Lung (tissue), 12 donors: ENCODE results near the gene CD14. TPM values are rescaled to one million over a fixed set of nuclear protein-coding genes. Genes with fewer than 3 reads are reported as not detected.

Experiments
- ATAC-seq: fragments of 200-7000 bp; cut with Tn5 transposase; one replicate; pipeline ENCODE4 v1.9.1; 2020; ENCODE audit warnings: moderate number of reproducible peaks; ENCODE audit not compliant: insufficient read depth, low FRiP score
- DNase-seq, 3 donors: peaks; one replicate each; pipeline ENCODE4 v3.0.0-alpha.2; 2013 to 2017
- H3K27ac ChIP-seq, 2 donors: one replicate each; pipeline ENCODE4 v1.5.1; 2013; ENCODE audit warnings: mild to moderate bottlenecking in 2 of 2, moderate library complexity in 2 of 2, control low read depth in 1 of 2, inconsistent platforms in 1 of 2, low read depth in 1 of 2, low read length in 1 of 2
- H3K27me3 ChIP-seq, 3 donors: one replicate each; pipeline ENCODE4 v1.5.1; 2013; ENCODE audit warnings: low read length in 2 of 3; ENCODE audit not compliant: control insufficient read depth in 3 of 3, insufficient read depth in 3 of 3
- H3K36me3 ChIP-seq, 4 donors: one replicate each; pipeline ENCODE4 v1.5.1; 2013; ENCODE audit warnings: low read length in 4 of 4, mild to moderate bottlenecking in 1 of 4, moderate library complexity in 1 of 4; ENCODE audit not compliant: control insufficient read depth in 4 of 4, insufficient read depth in 4 of 4
- H3K4me1 ChIP-seq, 5 donors: one replicate each; pipeline ENCODE4 v1.5.1; 2013; ENCODE audit warnings: low read length in 5 of 5, mild to moderate bottlenecking in 2 of 5, moderate library complexity in 1 of 5; ENCODE audit not compliant: control insufficient read depth in 5 of 5, insufficient read depth in 5 of 5
- H3K4me3 ChIP-seq: one replicate; pipeline ENCODE4 v1.5.1; 2013; ENCODE audit warnings: mild to moderate bottlenecking, control low read depth, moderate library complexity
- H3K9ac ChIP-seq, 2 donors: one replicate each; pipeline ENCODE4 v1.5.1; 2013; ENCODE audit warnings: low read length in 2 of 2, control low read depth in 1 of 2; ENCODE audit not compliant: insufficient read depth in 1 of 2
- H3K9me3 ChIP-seq, 4 donors: one replicate each; pipeline ENCODE4 v1.5.1; 2013; ENCODE audit warnings: low read length in 3 of 4, mild to moderate bottlenecking in 1 of 4, moderate library complexity in 1 of 4; ENCODE audit not compliant: control insufficient read depth in 4 of 4, insufficient read depth in 3 of 4
- WGBS, 2 donors: extraction: QIAGEN DNeasy Blood & Tissue Kit; methylation state at CpG; one replicate each; pipeline ENCODE4 v1.1.7; 2013; 5-methylcytosine and 5-hydroxymethylcytosine counted together
- polyA plus RNA-seq, 2 donors: library from polyadenylated mRNA; stranded (reverse); fragments of 200-250 nt; gene quantifications; one replicate each; pipeline ENCODE4 v1.2.1, GENCODE V29; 2013
- total RNA-seq, 2 donors: library from RNA; depleted of rRNA in 1 of 2; stranded (reverse); fragments of >200 nt in 1 of 2; gene quantifications; one replicate each; pipeline ENCODE4 v1.2.1, GENCODE V29; 2014 to 2021
- TF ChIP-seq, protein P1 (sequence below): IDR thresholded peaks from 2 replicates; pipeline ENCODE4 v1.5.1; 2012; ENCODE audit warnings: mild to moderate bottlenecking; ENCODE audit errors: control extremely low read depth, extremely low read depth
- donor health status: control.
- donor health status: control.
- donor health status: Bipolar disorder and iron deficiency.
- donor health status: healthy.
- donor health status: DM: yes; HTN: yes; CAD: no.

The CD14 gene
- total and polyA plus RNA-seq, 4 donors: 57.9 to 357 (median 80.2) TPM

DNA sequence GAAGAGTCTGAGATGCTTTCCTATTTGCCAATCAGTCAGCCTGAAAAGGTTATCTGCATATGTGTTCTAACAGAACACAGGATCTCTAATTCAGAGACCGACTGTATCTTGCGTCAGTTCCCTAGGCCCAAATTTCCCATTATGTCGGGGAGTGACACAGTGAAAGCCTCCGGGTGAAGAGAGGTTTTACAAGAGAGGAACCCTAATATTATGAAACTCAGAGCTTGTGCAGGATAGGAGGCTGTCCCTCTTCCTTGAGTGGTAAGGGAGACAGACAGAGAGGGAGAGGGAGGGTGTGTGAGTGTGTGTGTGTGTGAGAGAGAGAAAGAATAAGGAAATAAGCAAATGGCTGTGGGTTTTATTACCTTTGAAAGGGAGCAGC lies 1.9 kb downstream of the CD14 start:
- no peaks in the 10 kb centered on the region for H3K9me3 ChIP-seq
- H3K4me3 ChIP-seq: no peak overlapping the region
- ATAC-seq (peak; percentile 21), DNase-seq (no peak)
- TF ChIP-seq, protein P1, sequence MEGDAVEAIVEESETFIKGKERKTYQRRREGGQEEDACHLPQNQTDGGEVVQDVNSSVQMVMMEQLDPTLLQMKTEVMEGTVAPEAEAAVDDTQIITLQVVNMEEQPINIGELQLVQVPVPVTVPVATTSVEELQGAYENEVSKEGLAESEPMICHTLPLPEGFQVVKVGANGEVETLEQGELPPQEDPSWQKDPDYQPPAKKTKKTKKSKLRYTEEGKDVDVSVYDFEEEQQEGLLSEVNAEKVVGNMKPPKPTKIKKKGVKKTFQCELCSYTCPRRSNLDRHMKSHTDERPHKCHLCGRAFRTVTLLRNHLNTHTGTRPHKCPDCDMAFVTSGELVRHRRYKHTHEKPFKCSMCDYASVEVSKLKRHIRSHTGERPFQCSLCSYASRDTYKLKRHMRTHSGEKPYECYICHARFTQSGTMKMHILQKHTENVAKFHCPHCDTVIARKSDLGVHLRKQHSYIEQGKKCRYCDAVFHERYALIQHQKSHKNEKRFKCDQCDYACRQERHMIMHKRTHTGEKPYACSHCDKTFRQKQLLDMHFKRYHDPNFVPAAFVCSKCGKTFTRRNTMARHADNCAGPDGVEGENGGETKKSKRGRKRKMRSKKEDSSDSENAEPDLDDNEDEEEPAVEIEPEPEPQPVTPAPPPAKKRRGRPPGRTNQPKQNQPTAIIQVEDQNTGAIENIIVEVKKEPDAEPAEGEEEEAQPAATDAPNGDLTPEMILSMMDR: no peak
- peak overlapping the region in 1 of 2 donors; percentile 34 for H3K9ac ChIP-seq
- H3K36me3 ChIP-seq: no peaks in the 10 kb centered on the region
- peak overlapping the region in 1 of 2 donors; percentile 82 for H3K27ac ChIP-seq
- 20 to 53% methylated on average over 4 of the region's 4 CpGs for WGBS, 2 donors
- peaks cover 0 to 30% (median 3%) of the 10 kb centered on the region in 5 donors for H3K4me1 ChIP-seq
- H3K27me3 ChIP-seq: peaks cover 0 to 34% (median 19%) of the 10 kb centered on the region in 3 donors

DNA sequence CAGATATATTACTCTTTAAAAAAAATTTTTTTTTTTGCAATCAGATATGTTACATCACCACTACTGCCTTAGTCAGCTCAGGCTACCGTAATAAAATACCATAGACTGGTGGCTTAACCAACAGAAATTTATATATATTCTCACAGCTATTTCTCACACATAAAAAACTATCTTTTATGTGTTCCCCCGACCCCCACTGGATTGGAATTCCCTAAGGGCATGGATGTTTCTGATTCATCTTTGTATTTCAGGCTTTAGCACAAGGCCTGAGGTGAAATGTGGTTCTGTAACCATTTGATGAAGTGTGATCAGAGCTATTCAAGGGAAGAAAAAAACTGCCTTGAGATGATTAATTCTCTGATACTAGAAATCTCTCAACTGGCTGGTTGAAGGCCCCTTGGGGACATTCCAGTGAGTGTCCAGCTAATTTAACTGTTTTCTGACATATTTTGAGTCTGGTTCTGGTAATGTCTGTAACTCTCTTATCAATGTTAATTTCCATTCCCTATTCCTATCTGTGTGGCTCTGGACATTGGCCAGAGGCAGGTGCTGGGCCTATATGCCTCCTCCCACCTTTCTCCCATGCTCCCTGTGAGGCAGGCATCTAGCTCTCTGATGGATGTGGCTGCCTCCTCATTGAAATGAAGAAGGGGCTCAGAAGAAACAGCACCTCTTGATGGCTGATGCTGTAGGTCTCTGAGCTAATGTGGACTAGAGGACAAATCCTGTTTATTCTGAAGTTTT lies 2.5 kb downstream of the CD14 start:
- Histone ChIP-seq H3K4me3 (no peak overlapping the region), H3K9ac (peak overlapping the region in 1 of 2 donors; percentile 34), H3K27me3 (peaks cover 0 to 34% (median 19%) of the 10 kb centered on the region in 3 donors), H3K36me3 (no peaks in the 10 kb centered on the region), H3K4me1 (peaks cover 0 to 30% (median 3%) of the 10 kb centered on the region in 5 donors), H3K9me3 (no peaks in the 10 kb centered on the region), H3K27ac (peak overlapping the region in 1 of 2 donors; percentile 82)
- TF ChIP-seq, protein P1: no peak
- no peak for ATAC-seq
- WGBS, 2 donors: 40 to 59% methylated on average over 2 of the region's 2 CpGs
- DNase-seq: peak in 2 of 3 donors; percentile 78 to 79

DNA sequence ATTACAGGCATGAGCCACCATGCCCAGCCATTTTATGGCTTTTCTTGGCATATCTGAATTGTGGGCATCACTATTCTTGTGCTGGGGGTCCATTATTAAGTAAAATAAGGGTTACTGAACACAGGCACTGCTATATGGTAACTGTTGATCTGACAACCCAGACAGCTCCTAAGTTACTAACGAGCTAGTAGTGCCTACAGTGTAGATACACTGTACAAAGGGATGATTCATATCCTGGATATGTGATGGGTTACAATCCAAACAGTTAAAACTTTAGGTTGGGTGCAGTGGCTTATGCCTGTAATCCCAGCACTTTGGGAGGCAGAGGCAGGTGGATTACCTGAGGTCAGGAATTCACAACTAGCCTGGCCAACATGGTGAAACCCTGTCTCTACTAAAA lies 4.3 kb downstream of the CD14 start:
- H3K27ac ChIP-seq: no peak overlapping the region
- DNase-seq (no peak), ATAC-seq (no peak)
- peaks cover 0 to 30% (median 3%) of the 10 kb centered on the region in 5 donors for H3K4me1 ChIP-seq
- TF ChIP-seq, protein P1: no peak
- no peaks in the 10 kb centered on the region for H3K9me3 ChIP-seq
- H3K36me3 ChIP-seq: no peaks in the 10 kb centered on the region
- no peak overlapping the region for H3K4me3 ChIP-seq
- 54 to 71% methylated on average over 1 of the region's 1 CpG for WGBS, 2 donors
- H3K9ac ChIP-seq: no peak overlapping the region
- peaks cover 0 to 34% (median 12%) of the 10 kb centered on the region in 3 donors for H3K27me3 ChIP-seq
